Thyroid gland (tissue), 4 donors: ENCODE measurements around the gene FAF2.

ENCODE experiments used
- CTCF ChIP-seq, 6 experiments: fragments of 200-600 bp in 3 of 6; fragments of 450-650 bp in 3 of 6; sonication (generic) in 3 of 6; IDR thresholded peaks; one replicate each; pipeline ENCODE4 v1.5.1; 2016 to 2019; ENCODE audit warnings: antibody characterized with exemption in 6 of 6, mild to moderate bottlenecking in 2 of 6, inconsistent platforms in 1 of 6, moderate library complexity in 1 of 6
- POLR2A ChIP-seq, 2 donors: fragments of 450-650 bp; IDR thresholded peaks; one replicate each; pipeline ENCODE4 v1.6.1; 2017; ENCODE audit warnings: antibody characterized with exemption in 2 of 2, mild to moderate bottlenecking in 2 of 2, moderate library complexity in 1 of 2

- no peak for TF ChIP-seq CTCF (IDR thresholded peaks at IDR 0.05)
- TF ChIP-seq POLR2A (IDR thresholded peaks at IDR 0.05), result no peak
Observed at GRCh38 chr5:176514244-176514950, 66.2 kb downstream of the FAF2 start.
